ENCODE measurements around the gene HOXA6. TPM values are rescaled to one million over a fixed set of nuclear protein-coding genes. Genes with fewer than 3 reads are reported as not detected.

Gene HOXA6
- total and polyA plus RNA-seq, 9 of the 15 experiments (the other 6 are each of a cell fraction or from before 2014, with no cell fraction given): not detected

GRCh38 chr7:27154901-27155815, 7.6 kb upstream of the HOXA6 start:
- no peak overlapping the region for H3K9ac ChIP-seq (ENCODE audit: insufficient read depth in 1 of 2, low read depth in 2 of 2, low read length in 2 of 2)
- in situ Hi-C loops (cut with MboI): loop anchor here (25.0 kb wide), 3 partner anchors 643 to 1268 kb away; no protein-coding TSS in a partner anchor
- H3K9me3 ChIP-seq (replicated peaks; ENCODE audit: control insufficient read depth, insufficient read depth, low read depth, low read length): no peaks in the 10 kb centered on the region
- 35% methylated on average over 48 of the region's 48 CpGs for WGBS (ENCODE audit: insufficient coverage, low coverage, missing lambda C conversion rate)
- no peaks in the 10 kb centered on the region for H3K79me2 ChIP-seq (ENCODE audit: control insufficient read depth, insufficient read depth, low read length)
- H3K4me3 ChIP-seq: no peak overlapping the region
- POLR2A ChIA-PET: interaction anchor here (0.6 kb wide), 1 partner anchor 917 kb away, joined by 4 read pairs; no protein-coding TSS in a partner anchor
- peaks cover 29 to 91% of the 10 kb centered on the region in 2 experiments for H3K27me3 ChIP-seq (ENCODE audit: control insufficient read depth in 2 of 2, insufficient read depth in 2 of 2, low read length in 2 of 2)
- CTCF ChIA-PET (ENCODE audit: low intra/inter-chr PET ratio): no interaction called here
- FAIRE-seq (no peak), ATAC-seq (no peak), DNase-seq (ENCODE audit: extremely low read depth in 1 of 4, low spot score in 3 of 4) (no peak)
- H3K27ac ChIP-seq (ENCODE audit: extremely low read depth, low read depth, low read length): no peak overlapping the region
- intact Hi-C loops (cut with micrococcal nuclease): no loop called here
- no peaks in the 10 kb centered on the region for H3K9me1 ChIP-seq (ENCODE audit: control insufficient read depth, insufficient read depth, low read length)
- H4K20me1 ChIP-seq (replicated peaks; ENCODE audit: control insufficient read depth, insufficient read depth, low read length): no peaks in the 10 kb centered on the region
- no peak overlapping the region for H2AFZ ChIP-seq (ENCODE audit: low read depth, low read length)
- no peaks in the 10 kb centered on the region for H3K36me3 ChIP-seq (ENCODE audit: control insufficient read depth, insufficient read depth, low read length)
- H3K4me1 ChIP-seq (replicated peaks in 1 of 2; ENCODE audit: control insufficient read depth in 2 of 2, insufficient read depth in 2 of 2, low read length in 2 of 2): peaks cover 0 to 17% of the 10 kb centered on the region in 2 experiments; a peak in 2 of 5 replicates
- no TSS peak for BruUV-seq (replicated peaks)
- H3K4me2 ChIP-seq (ENCODE audit: insufficient read depth, low read length): no peak overlapping the region
- TF ChIP-seq MEIS2 (IDR thresholded peaks at IDR 0.05; ENCODE audit: partially characterized antibody) (no peak), FOXO4 (CRISPR knock-in tag; IDR thresholded peaks at IDR 0.05) (no peak), EP400 (IDR thresholded peaks at IDR 0.05) (no peak), ZBTB5 (IDR thresholded peaks at IDR 0.05) (no peak), SOX6 (IDR thresholded peaks at IDR 0.05) (no peak), YY1 (IDR thresholded peaks at IDR 0.05; ENCODE audit: borderline replicate concordance in 1 of 3, control insufficient read depth in 1 of 3, extremely low read depth in 1 of 3, insufficient read depth in 3 of 3, insufficient read length in 1 of 3, insufficient replicate concordance in 2 of 3, low read depth in 1 of 3, low read length in 2 of 3) (no peak), TFE3 (CRISPR knock-in tag; IDR thresholded peaks at IDR 0.05) (no peak), MED1 (CRISPR knock-in tag; IDR thresholded peaks at IDR 0.05; ENCODE audit: borderline replicate concordance) (no peak), PTTG1 (tag; IDR thresholded peaks at IDR 0.05; ENCODE audit: low read depth) (no peak), HDAC1 (IDR thresholded peaks at IDR 0.05) (no peak), SUPT5H (IDR thresholded peaks at IDR 0.05) (no peak), POLR3A (IDR thresholded peaks at IDR 0.05; ENCODE audit: borderline replicate concordance, extremely low read depth, insufficient read depth, insufficient read length) (no peak), ZNF717 (CRISPR knock-in tag; IDR thresholded peaks at IDR 0.05) (no peak), RUNX1 (IDR thresholded peaks at IDR 0.05; ENCODE audit: low read depth) (no peak), IRF1 (CRISPR knock-in tag; IDR thresholded peaks at IDR 0.05; ENCODE audit: borderline replicate concordance) (no peak)
